ENCODE results near the gene BARD1. TPM values are rescaled to one million over a fixed set of nuclear protein-coding genes. Genes with fewer than 3 reads are reported as not detected.
"Not testable (repeated sequence)": the region's sequence is repeated elsewhere in the genome, so short reads cannot be mapped to it uniquely, and the experiment has no call there.

BARD1 gene
- total and polyA plus RNA-seq, 2 of the 8 experiments (the other 6 are each of a cell fraction or from before 2014, with no cell fraction given): 11.1 to 29.8 TPM

- H2AK5ac ChIP-seq (ENCODE audit: low read depth, low read length); H2BK120ac ChIP-seq (replicated peaks; ENCODE audit: low read depth, low read length); H3K18ac ChIP-seq (ENCODE audit: extremely low read depth, low read length); H3K9me3 ChIP-seq (ENCODE audit: insufficient read depth in 2 of 2, low read depth in 1 of 2, low read length in 1 of 2); H4K20me1 ChIP-seq (replicated peaks in 1 of 2; ENCODE audit: control insufficient read depth in 1 of 2, insufficient read depth in 2 of 2, low read length in 2 of 2); H3K79me1 ChIP-seq (ENCODE audit: low read depth, low read length); FAIRE-seq; H3K4me1 ChIP-seq (replicated peaks in 1 of 4; ENCODE audit: control insufficient read depth in 3 of 4, insufficient read depth in 4 of 4, low read length in 3 of 4); H4K5ac ChIP-seq (ENCODE audit: insufficient read length, low read depth, low read length); H3K27ac ChIP-seq (ENCODE audit: low read depth, low read length); H3K9ac ChIP-seq (replicated peaks in 1 of 4; ENCODE audit: extremely low read depth in 1 of 4, low read depth in 3 of 4, low read length in 3 of 4); POLR2A ChIA-PET (ENCODE audit: partially characterized antibody); H3K23me2 ChIP-seq (ENCODE audit: low read depth, low read length); H2BK15ac ChIP-seq (ENCODE audit: low read length); CTCF ChIA-PET (ENCODE audit: partially characterized antibody); H3K4me3 ChIP-seq (ENCODE audit: extremely low read depth in 1 of 4, insufficient read depth in 2 of 4, low read depth in 3 of 4, low read length in 4 of 4); H4K8ac ChIP-seq (ENCODE audit: extremely low read depth, insufficient read depth, low read length); H4K91ac ChIP-seq (replicated peaks; ENCODE audit: insufficient read length, low read length); H2BK12ac ChIP-seq (ENCODE audit: low read depth, low read length); H3K14ac ChIP-seq (ENCODE audit: insufficient read length); H3K27me3 ChIP-seq (replicated peaks in 1 of 4; ENCODE audit: control insufficient read depth in 3 of 4, extremely low read depth in 1 of 4, insufficient read depth in 3 of 4, low read length in 3 of 4); H3K4me2 ChIP-seq (ENCODE audit: insufficient read depth in 1 of 2, low read depth in 2 of 2, low read length in 2 of 2); H2BK5ac ChIP-seq (ENCODE audit: low read depth, low read length); DNase-seq (ENCODE audit: low read depth in 1 of 2, low spot score in 2 of 2); H2BK20ac ChIP-seq (ENCODE audit: low read length); H3K56ac ChIP-seq (replicated peaks; ENCODE audit: insufficient read length, low read depth, low read length); H3K4ac ChIP-seq (replicated peaks; ENCODE audit: insufficient read length, low read depth, low read length); H3K23ac ChIP-seq (ENCODE audit: insufficient read length); H2AFZ ChIP-seq (ENCODE audit: low read length): not testable (repeated sequence)
- H3K36me3 ChIP-seq (ENCODE audit: control insufficient read depth in 2 of 4, insufficient read depth in 4 of 4, low read length in 3 of 4): peaks cover 9 to 23% (median 21%) of the 10 kb centered on the region in 4 experiments
- H3K79me2 ChIP-seq (ENCODE audit: control insufficient read depth in 1 of 2, insufficient read depth in 2 of 2, low read length in 2 of 2): peaks cover 0 to 51% of the 10 kb centered on the region in 2 experiments; a peak in 2 of 4 replicates
- WGBS, 2 experiments (ENCODE audit: extremely low coverage in 1 of 2, insufficient coverage in 1 of 2, insufficient read length in 1 of 2, insufficient replicate concordance in 2 of 2, low coverage in 1 of 2, low lambda C conversion rate in 2 of 2, missing lambda C conversion rate in 1 of 2): 95% methylated on average over 1 of the region's 1 CpG; no CpG with 5 or more reads in 1 of the 2 experiments
Observed at GRCh38 chr2:214783181-214783580, 26.3 kb downstream of the BARD1 start.
